Ishikawa (cell line): Measurements from ENCODE around the gene ZFYVE1.

Experiments used
- CEBPB ChIP-seq: IDR thresholded peaks from 2 replicates; pipeline ENCODE4 v1.6.1; 2012
- CREB1 ChIP-seq: IDR thresholded peaks from 2 replicates; pipeline ENCODE4 v1.6.1; 2012; ENCODE audit warnings: low read depth
- EGR1 ChIP-seq: IDR thresholded peaks from 2 replicates; pipeline ENCODE4 v1.6.1; 2012
- EP300 ChIP-seq: IDR thresholded peaks from 2 replicates; pipeline ENCODE4 v1.6.1; 2012; ENCODE audit warnings: borderline replicate concordance
- MAX ChIP-seq: IDR thresholded peaks from 2 replicates; pipeline ENCODE4 v1.6.1; 2012
- NFIC ChIP-seq: IDR thresholded peaks from 2 replicates; pipeline ENCODE4 v1.6.1; 2012
- RAD21 ChIP-seq: IDR thresholded peaks from 2 replicates; pipeline ENCODE4 v1.6.1; 2012; ENCODE audit warnings: low read depth
- REST ChIP-seq: IDR thresholded peaks from 2 replicates; pipeline ENCODE4 v1.6.1; 2012; ENCODE audit warnings: low read depth, mild to moderate bottlenecking
- TAF1 ChIP-seq: IDR thresholded peaks from 2 replicates; pipeline ENCODE4 v1.6.1; 2012; ENCODE audit warnings: low read depth, mild to moderate bottlenecking
- USF1 ChIP-seq: IDR thresholded peaks from 2 replicates; pipeline ENCODE4 v1.6.1; 2012
- ZBTB7A ChIP-seq: IDR thresholded peaks from 2 replicates; pipeline ENCODE4 v1.6.1; 2012; ENCODE audit warnings: low read depth

GRCh38 chr14:72941286-72941985, 85.5 kb downstream of the ZFYVE1 start:
- TF ChIP-seq CEBPB (no peak), TAF1 (no peak), USF1 (no peak), RAD21 (no peak), EP300 (no peak), EGR1 (no peak), MAX (no peak), CREB1 (no peak), NFIC (no peak), ZBTB7A (no peak), REST (no peak)
